Peyer's patch (tissue), 4 donors: ENCODE data around the gene MAPK14. TPM values are rescaled to one million over a fixed set of nuclear protein-coding genes. Genes with fewer than 3 reads are reported as not detected.

ENCODE experiments used
- DNase-seq, 3 donors: peaks; one replicate each; pipeline ENCODE4 v3.0.0-alpha.2; 2017 to 2019
- H3K27ac ChIP-seq, 4 donors: fragments of 200-600 bp; sonication (generic); one replicate each; pipeline ENCODE4 v1.5.1; 2016 to 2019
- H3K27me3 ChIP-seq, 2 donors: fragments of 200-600 bp; sonication (generic); one replicate each; pipeline ENCODE4 v1.5.1; 2019
- H3K36me3 ChIP-seq, 3 donors: fragments of 200-600 bp; sonication (generic); one replicate each; pipeline ENCODE4 v1.5.1; 2016 to 2019
- H3K4me1 ChIP-seq, 4 donors: fragments of 200-600 bp; sonication (generic); one replicate each; pipeline ENCODE4 v1.5.1; 2016 to 2019
- H3K4me3 ChIP-seq, 4 donors: fragments of 200-600 bp; sonication (generic); 1 replicate in 3 of 4; 2 replicates in 1 of 4; pipeline ENCODE4 v1.5.1; 2016 to 2019; ENCODE audit warnings: mild to moderate bottlenecking in 1 of 4
- H3K9me3 ChIP-seq, 4 donors: fragments of 200-600 bp; sonication (generic); one replicate each; pipeline ENCODE4 v1.5.1; 2016 to 2019; ENCODE audit warnings: mild to moderate bottlenecking in 1 of 4
- CTCF ChIP-seq, 6 experiments: fragments of 450-650 bp in 4 of 6; fragments of 200-600 bp in 2 of 6; sonication (generic) in 1 of 6; IDR thresholded peaks; one replicate each; pipeline ENCODE4 v1.5.1; 2017 to 2019; ENCODE audit warnings: antibody characterized with exemption in 6 of 6, mild to moderate bottlenecking in 3 of 6, moderate library complexity in 1 of 6
- POLR2A ChIP-seq, 2 donors: fragments of 450-650 bp; IDR thresholded peaks; one replicate each; pipeline ENCODE4 v1.5.1; 2017; ENCODE audit warnings: antibody characterized with exemption in 2 of 2, mild to moderate bottlenecking in 2 of 2, moderate library complexity in 2 of 2
- total RNA-seq, 4 donors: library from RNA; depleted of rRNA; stranded (reverse); fragments of >200 nt; gene quantifications; one replicate each; pipeline ENCODE4 v1.1.0, GENCODE V29; 2016

MAPK14 gene
- total RNA-seq, 4 donors from 2014 or later: 64.4 to 109 (median 97.4) TPM

GRCh38 chr6:36065916-36066315 is 38.3 kb downstream of the MAPK14 start:
- H3K27me3 ChIP-seq: no peaks in the 10 kb centered on the region
- no peak for TF ChIP-seq POLR2A (IDR thresholded peaks at IDR 0.05)
- TF ChIP-seq CTCF (IDR thresholded peaks at IDR 0.05): no peak
- H3K27ac ChIP-seq: peak overlapping the region in 1 of 4 donors; percentile 76
- H3K4me1 ChIP-seq: peaks cover 0 to 50% (median 10%) of the 10 kb centered on the region in 4 donors
- H3K9me3 ChIP-seq: no peaks in the 10 kb centered on the region
- DNase-seq: no peak
- peaks cover 0 to under 1% (median 0%) of the 10 kb centered on the region in 3 donors for H3K36me3 ChIP-seq
- no peak overlapping the region for H3K4me3 ChIP-seq

- Histone ChIP-seq H3K27ac (peak overlapping the region in 1 of 4 donors; percentile 73), H3K27me3 (no peaks in the 10 kb centered on the region), H3K9me3 (no peaks in the 10 kb centered on the region), H3K36me3 (no peaks in the 10 kb centered on the region), H3K4me3 (no peak overlapping the region), H3K4me1 (peaks cover 0 to 50% (median 10%) of the 10 kb centered on the region in 4 donors)
- no peak for TF ChIP-seq POLR2A (IDR thresholded peaks at IDR 0.05)
- no peak for TF ChIP-seq CTCF (IDR thresholded peaks at IDR 0.05)
- no peak for DNase-seq
Measured at GRCh38 chr6:36066817-36067216, 39.2 kb downstream of the MAPK14 start.

- no peak for TF ChIP-seq POLR2A (IDR thresholded peaks at IDR 0.05)
- TF ChIP-seq CTCF (IDR thresholded peaks at IDR 0.05): no peak
- no peaks in the 10 kb centered on the region for H3K9me3 ChIP-seq
- H3K27me3 ChIP-seq: no peaks in the 10 kb centered on the region
- H3K36me3 ChIP-seq: no peaks in the 10 kb centered on the region
- peak overlapping the region in 2 of 4 donors; percentile 19 to 73 for H3K27ac ChIP-seq
- H3K4me3 ChIP-seq: no peak overlapping the region
- no peak for DNase-seq
- peaks cover 0 to 50% (median 10%) of the 10 kb centered on the region in 4 donors for H3K4me1 ChIP-seq
Measured at GRCh38 chr6:36067374-36068011, 39.9 kb downstream of the MAPK14 start.

GRCh38 chr6:36068012-36068392 is 40.4 kb downstream of the MAPK14 start:
- peaks cover 0 to 50% (median 10%) of the 10 kb centered on the region in 4 donors for H3K4me1 ChIP-seq
- TF ChIP-seq POLR2A (IDR thresholded peaks at IDR 0.05) (no peak), CTCF (IDR thresholded peaks at IDR 0.05) (no peak)
- H3K4me3 ChIP-seq: no peak overlapping the region
- H3K36me3 ChIP-seq: no peaks in the 10 kb centered on the region
- peak overlapping the region in 2 of 4 donors; percentile 19 to 73 for H3K27ac ChIP-seq
- DNase-seq: no peak
- H3K27me3 ChIP-seq: no peaks in the 10 kb centered on the region
- H3K9me3 ChIP-seq: no peaks in the 10 kb centered on the region

GRCh38 chr6:36068586-36068985 is 41.0 kb downstream of the MAPK14 start:
- TF ChIP-seq CTCF (IDR thresholded peaks at IDR 0.05): no peak
- TF ChIP-seq POLR2A (IDR thresholded peaks at IDR 0.05): no peak
- Histone ChIP-seq H3K27ac (peak overlapping the region in 2 of 4 donors; percentile 19 to 73), H3K36me3 (no peaks in the 10 kb centered on the region), H3K4me3 (no peak overlapping the region), H3K9me3 (no peaks in the 10 kb centered on the region), H3K27me3 (no peaks in the 10 kb centered on the region), H3K4me1 (peaks cover 0 to 46% (median 10%) of the 10 kb centered on the region in 4 donors)
- no peak for DNase-seq
